SK-N-MC (cell line): ENCODE measurements around the gene TMSB4Y.

ENCODE experiments used
- DNase-seq: peaks from one replicate; pipeline ENCODE4 v3.0.0-alpha.2; 2011; ENCODE audit warnings: low read depth, low spot score
- H3K27ac ChIP-seq: fragments of 200-600 bp; sonication (generic); 2 replicates; pipeline ENCODE4 v1.5.1; 2016; ENCODE audit warnings: mixed run types
- H3K36me3 ChIP-seq: fragments of 200-600 bp; sonication (generic); 2 replicates; pipeline ENCODE4 v1.6.1; 2017; ENCODE audit warnings: antibody characterized with exemption, low read length, mixed read lengths; ENCODE audit not compliant: insufficient read depth
- H3K4me3 ChIP-seq: fragments of 200-600 bp; sonication (generic); 2 replicates; pipeline ENCODE4 v1.5.1; 2016
- H3K9ac ChIP-seq: fragments of 200-600 bp; sonication (generic); 2 replicates; pipeline ENCODE4 v1.8.0; 2017; ENCODE audit warnings: mixed run types, mixed read lengths; ENCODE audit not compliant: insufficient read length
- H3K9me3 ChIP-seq: fragments of 200-600 bp; sonication (generic); 2 replicates; pipeline ENCODE4 v1.6.1; 2017; ENCODE audit warnings: low read depth, mild to moderate bottlenecking, antibody characterized with exemption, low read length, moderate library complexity, mixed read lengths
- EZH2 ChIP-seq: fragments of 200-600 bp; sonication (generic); IDR thresholded peaks from one replicate; pipeline ENCODE4 v1.6.1; 2017; ENCODE audit warnings: antibody characterized with exemption
- FOXP2 ChIP-seq: optimal IDR thresholded peaks from 2 replicates; pipeline ENCODE3; 2011; ENCODE audit warnings: mild to moderate bottlenecking, moderate library complexity; ENCODE audit not compliant: insufficient read depth; ENCODE audit errors: extremely low read length, control extremely low read depth
- POLR2AphosphoS5 ChIP-seq: IDR thresholded peaks from 2 replicates; pipeline ENCODE4 v1.6.1; 2012; ENCODE audit warnings: mild to moderate bottlenecking, low read depth, low read length, borderline replicate concordance

The TMSB4Y gene

DNA sequence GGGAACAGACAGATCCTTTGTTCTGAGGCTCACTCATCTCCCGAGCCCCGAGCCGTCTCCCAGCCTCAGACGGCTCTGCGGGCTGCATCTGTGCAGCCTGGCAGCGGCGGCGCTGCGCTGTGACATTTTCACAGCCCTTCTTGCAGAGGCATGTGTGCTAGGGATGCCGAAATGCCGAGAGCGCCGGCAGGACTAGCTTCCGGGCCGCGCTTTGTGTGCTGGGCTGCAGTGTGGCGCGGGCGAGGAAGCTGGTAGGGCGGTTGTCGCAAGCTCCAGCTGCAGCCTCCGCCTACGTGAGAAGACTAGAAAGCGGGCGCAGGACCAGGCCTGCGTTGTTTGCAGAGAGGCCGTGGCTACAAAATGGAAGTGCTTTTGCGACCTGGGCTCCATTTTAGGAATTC lies at the start of gene TMSB4Y:
Gene TMSB4Y, plus strand, starts transcription at position 332 of the 401 bp plus-strand sequence.
- H3K36me3 ChIP-seq: no peaks in the 10 kb centered on the region
- no peaks in the 10 kb centered on the region for H3K9me3 ChIP-seq
- TF ChIP-seq POLR2AphosphoS5 (no peak), FOXP2 (no peak), EZH2 (no peak)
- H3K27ac ChIP-seq: no peak within 1 kb of the TSS
- no peak within 1 kb of the TSS for H3K9ac ChIP-seq
- no peak for DNase-seq
- H3K4me3 ChIP-seq: no peak within 1 kb of the TSS

- Histone ChIP-seq H3K27ac (no peak overlapping the region), H3K36me3 (no peaks in the 10 kb centered on the region), H3K9me3 (no peaks in the 10 kb centered on the region), H3K9ac (no peak overlapping the region), H3K4me3 (no peak overlapping the region)
- no peak for TF ChIP-seq EZH2
- TF ChIP-seq FOXP2: no peak
- no peak for TF ChIP-seq POLR2AphosphoS5
- no peak for DNase-seq
These were observed 39.5 kb upstream of the TMSB4Y start for GRCh38 chrY:13664162-13664561.

DNA sequence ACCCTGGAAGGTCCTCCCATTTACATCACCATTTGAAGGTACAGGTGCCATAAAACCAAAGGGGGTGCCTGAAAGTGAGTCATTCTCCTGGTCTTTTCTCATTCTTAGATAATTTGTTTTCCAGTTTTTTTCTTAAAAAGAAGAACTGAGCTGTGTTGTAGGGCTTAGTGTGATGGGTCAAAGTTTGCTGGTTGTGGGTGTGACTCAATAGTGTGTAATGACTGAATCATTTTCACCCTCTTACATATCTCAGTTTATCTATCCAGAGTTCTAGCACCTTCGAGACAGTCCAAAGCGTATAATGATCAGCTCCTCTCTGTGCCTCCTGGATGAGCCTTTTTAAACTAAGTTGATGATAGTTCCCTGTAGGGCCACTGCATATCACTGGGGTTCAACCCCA lies 32.6 kb upstream of the TMSB4Y start:
- no peak for DNase-seq
- Histone ChIP-seq H3K9me3 (no peaks in the 10 kb centered on the region), H3K9ac (no peak overlapping the region), H3K4me3 (no peak overlapping the region), H3K36me3 (no peaks in the 10 kb centered on the region), H3K27ac (no peak overlapping the region)
- no peak for TF ChIP-seq EZH2
- no peak for TF ChIP-seq FOXP2
- no peak for TF ChIP-seq POLR2AphosphoS5

GRCh38 chrY:13702276-13702675 lies 1.4 kb upstream of the TMSB4Y start:
- Histone ChIP-seq H3K36me3 (no peaks in the 10 kb centered on the region), H3K9ac (no peak overlapping the region), H3K9me3 (no peaks in the 10 kb centered on the region), H3K27ac (no peak overlapping the region), H3K4me3 (no peak overlapping the region)
- no peak for DNase-seq
- TF ChIP-seq FOXP2: no peak
- no peak for TF ChIP-seq POLR2AphosphoS5
- no peak for TF ChIP-seq EZH2

DNA sequence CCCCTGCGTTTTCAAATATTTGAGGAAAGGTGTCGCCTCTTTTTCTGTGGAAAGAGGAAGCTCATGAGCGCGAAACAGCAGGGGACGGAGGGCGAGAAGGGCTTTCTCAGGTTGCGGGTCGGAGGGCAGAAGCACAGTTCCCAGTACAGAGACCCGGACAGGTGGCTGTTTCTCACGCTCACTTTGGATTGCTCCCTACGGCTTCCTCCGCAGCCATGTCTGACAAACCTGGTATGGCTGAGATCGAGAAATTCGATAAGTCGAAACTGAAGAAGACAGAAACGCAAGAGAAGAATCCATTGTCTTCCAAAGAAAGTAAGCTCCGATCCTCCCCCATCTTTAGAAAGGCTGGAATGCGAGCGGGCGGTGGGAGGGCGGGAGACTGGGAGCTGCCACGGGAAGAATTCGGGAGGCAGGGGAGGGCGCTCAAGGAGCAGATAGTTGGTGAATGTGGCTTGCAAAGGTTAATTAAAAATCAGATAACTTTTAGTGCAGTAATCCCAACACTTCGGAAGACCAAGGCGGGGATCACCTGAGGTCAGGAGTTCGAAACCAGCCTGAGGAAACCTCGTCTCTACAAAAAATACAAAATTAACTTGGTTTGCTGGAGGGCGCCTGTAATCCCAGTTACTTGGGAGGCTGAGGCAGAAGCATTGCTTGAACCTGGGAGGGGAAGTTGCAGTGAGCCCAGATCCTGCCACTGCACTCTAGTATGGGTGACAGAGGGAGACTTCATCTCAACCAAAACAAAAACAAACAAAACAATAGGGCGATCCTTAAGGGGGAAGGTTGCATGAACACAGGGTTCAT lies 627 bp downstream of the TMSB4Y start:
- no peak for DNase-seq
- H3K27ac ChIP-seq: no peak overlapping the region
- no peak overlapping the region for H3K9ac ChIP-seq
- H3K4me3 ChIP-seq: no peak overlapping the region
- H3K36me3 ChIP-seq: no peaks in the 10 kb centered on the region
- TF ChIP-seq POLR2AphosphoS5: no peak
- TF ChIP-seq FOXP2: no peak
- no peak for TF ChIP-seq EZH2
- no peaks in the 10 kb centered on the region for H3K9me3 ChIP-seq

- no peaks in the 10 kb centered on the region for H3K9me3 ChIP-seq
- H3K27ac ChIP-seq: no peak overlapping the region
- H3K36me3 ChIP-seq: no peaks in the 10 kb centered on the region
- no peak overlapping the region for H3K9ac ChIP-seq
- TF ChIP-seq FOXP2: no peak
- no peak for TF ChIP-seq EZH2
- TF ChIP-seq POLR2AphosphoS5: no peak
- no peak for DNase-seq
- H3K4me3 ChIP-seq: no peak overlapping the region
These were observed 1.5 kb downstream of the TMSB4Y start for GRCh38 chrY:13705197-13705596.

GRCh38 chrY:13708038-13708437 lies 4.3 kb downstream of the TMSB4Y start:
- H3K4me3 ChIP-seq: no peak overlapping the region
- TF ChIP-seq EZH2 (no peak), POLR2AphosphoS5 (no peak), FOXP2 (no peak)

DNA sequence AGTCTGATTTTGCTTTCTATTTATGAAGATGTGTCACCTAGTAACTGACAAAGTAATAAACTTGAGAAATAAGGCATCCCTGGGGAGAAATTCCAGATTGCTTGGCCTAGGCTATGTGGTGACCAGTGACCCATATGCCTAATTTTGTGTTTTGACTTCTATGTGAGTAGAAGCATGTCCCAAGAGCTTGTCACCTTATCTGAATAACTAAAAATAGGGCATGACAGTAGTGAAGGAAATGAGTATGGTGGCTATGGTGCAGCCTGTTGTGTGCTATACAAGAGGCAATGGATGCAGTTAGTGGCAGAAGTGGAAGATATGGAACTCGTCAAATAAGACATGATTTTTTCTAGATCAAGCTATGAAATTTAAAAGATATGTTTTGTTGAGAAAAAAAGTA lies 15.3 kb downstream of the TMSB4Y start:
- H3K36me3 ChIP-seq: no peaks in the 10 kb centered on the region
- H3K4me3 ChIP-seq: no peak overlapping the region
- no peak for DNase-seq
- H3K9ac ChIP-seq: no peak overlapping the region
- H3K9me3 ChIP-seq: no peaks in the 10 kb centered on the region
- H3K27ac ChIP-seq: no peak overlapping the region
- no peak for TF ChIP-seq EZH2
- no peak for TF ChIP-seq POLR2AphosphoS5
- TF ChIP-seq FOXP2: no peak

More at GRCh38 chrY:13708038-13708437, 4.3 kb downstream of the TMSB4Y start:
- DNase-seq: no peak
- H3K9ac ChIP-seq: no peak overlapping the region
- no peak overlapping the region for H3K27ac ChIP-seq
- no peaks in the 10 kb centered on the region for H3K36me3 ChIP-seq
- H3K9me3 ChIP-seq: no peaks in the 10 kb centered on the region

DNA sequence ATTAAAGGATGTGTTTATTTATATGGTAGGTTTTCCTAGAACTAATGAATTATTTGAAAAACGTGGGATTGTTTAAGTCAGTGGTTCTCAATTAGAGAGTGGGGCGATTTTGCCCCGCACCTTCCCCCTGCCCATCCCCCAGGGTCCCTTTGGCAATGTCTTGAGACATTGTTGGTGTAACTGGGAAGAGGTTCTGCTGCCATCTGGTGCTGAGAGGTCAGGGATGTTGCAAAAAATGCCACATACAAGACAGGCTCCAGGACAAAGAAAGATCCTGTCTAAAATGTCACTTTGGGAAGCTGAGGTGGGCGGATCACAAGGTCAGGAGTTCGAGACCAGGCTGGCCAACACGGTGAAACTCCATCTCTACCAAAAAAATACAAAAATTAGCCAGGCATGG lies 25.8 kb downstream of the TMSB4Y start:
- Histone ChIP-seq H3K9ac (no peak overlapping the region), H3K27ac (no peak overlapping the region), H3K4me3 (no peak overlapping the region), H3K9me3 (no peaks in the 10 kb centered on the region), H3K36me3 (no peaks in the 10 kb centered on the region)
- no peak for DNase-seq
- no peak for TF ChIP-seq FOXP2
- TF ChIP-seq POLR2AphosphoS5: no peak
- no peak for TF ChIP-seq EZH2
